NCI-H2196 treated with DMSO at 0.1 percent for 48 hours (cell line): ENCODE results near the gene TP53BP1.
"Not testable (repeated sequence)": the region's sequence is repeated elsewhere in the genome, so short reads cannot be mapped to it uniquely, and the experiment has no call there.

Experiments
- DNase-seq: peaks from one replicate; lab custom pipeline; 2025; ENCODE audit not compliant: unreplicated experiment; lab: John Stamatoyannopoulos, UW

The TP53BP1 gene

DNA sequence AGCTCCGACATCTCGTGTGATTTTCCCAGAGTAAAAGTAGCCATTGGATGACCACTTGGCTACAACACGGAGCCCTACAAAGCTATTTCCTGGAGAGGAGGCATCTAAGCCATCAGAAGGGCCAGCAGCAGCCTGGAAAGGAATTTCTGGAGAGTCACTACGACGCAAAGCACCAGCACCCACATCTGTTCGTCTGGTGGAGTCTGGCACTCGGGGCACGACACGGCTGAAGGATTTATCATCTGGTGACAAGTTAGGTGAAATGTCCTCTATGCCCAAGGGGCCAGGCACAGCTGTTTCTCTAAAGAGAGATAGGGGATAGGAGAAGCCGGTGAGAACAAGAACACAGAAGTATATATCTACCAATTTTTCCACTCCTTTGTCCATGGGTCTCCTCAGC is 72.5 kb downstream of the TP53BP1 start:
- no peak for DNase-seq

DNA sequence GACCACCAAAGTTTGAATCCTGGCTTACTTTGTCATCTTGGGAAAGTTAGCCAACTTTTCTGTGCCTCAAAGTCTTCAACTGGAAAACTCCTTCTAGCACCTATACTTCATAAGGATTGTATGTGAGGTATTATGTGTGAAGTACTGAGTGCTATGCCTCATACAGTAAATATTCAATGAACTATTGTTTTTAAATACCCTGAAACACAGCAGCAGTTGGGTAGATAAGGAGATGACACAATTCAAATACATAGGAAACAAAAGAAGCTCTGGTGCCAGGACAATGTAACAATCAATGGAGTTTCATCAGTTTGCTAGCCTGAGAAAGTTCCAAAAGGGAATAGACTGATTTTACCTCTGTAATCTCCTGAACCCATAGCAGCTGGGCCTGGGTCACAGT is 78.8 kb downstream of the TP53BP1 start:
- DNase-seq = no peak

DNA sequence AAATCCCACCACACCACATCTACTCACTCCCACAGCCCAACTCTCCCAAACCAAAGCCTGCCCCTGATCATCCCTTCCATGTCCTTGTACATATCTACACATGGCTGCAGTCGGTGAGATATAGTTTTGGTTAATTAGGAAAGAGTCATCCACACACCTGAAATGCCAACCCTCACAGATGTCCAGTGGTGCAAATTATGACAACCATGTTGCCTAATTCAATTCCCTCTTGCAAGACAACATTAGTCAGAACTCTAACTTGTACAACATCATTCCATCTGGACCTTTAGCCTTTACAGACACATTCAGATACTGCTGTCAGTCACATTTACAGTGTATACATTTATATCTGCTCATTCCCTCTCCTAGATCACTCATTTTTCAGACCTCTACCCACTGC is 80.9 kb downstream of the TP53BP1 start:
- DNase-seq = no peak

DNA sequence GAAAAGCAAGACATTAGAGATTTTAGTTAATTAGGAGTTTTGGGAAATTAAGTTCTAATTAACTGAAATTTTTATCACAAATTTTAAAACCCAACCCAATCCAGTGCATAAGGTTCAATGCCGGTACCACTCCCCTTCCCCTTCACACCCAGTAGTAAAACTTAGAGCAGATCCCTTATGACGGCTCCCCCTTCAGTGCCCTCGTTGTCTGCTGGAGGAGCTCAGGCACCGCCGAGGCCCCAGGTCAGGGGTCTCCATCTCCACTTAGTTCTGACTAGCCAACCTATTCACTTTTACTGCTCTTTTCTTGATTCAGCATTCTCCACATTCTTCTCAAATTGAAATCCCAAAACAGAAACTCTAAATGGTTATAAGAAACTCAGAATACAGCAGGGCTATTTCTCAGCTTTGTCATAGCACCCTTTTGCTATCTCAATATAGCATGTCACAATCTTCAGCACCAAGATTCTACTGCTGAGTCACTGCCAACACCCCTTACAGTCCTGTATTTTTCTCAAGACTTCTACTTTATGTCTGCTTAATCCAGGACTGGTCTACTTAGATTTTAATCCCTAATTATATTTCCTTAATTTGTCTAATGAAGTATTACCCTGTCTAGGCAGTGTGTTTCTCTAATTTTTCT is 82.3 kb downstream of the TP53BP1 start:
- no peak for DNase-seq

DNA sequence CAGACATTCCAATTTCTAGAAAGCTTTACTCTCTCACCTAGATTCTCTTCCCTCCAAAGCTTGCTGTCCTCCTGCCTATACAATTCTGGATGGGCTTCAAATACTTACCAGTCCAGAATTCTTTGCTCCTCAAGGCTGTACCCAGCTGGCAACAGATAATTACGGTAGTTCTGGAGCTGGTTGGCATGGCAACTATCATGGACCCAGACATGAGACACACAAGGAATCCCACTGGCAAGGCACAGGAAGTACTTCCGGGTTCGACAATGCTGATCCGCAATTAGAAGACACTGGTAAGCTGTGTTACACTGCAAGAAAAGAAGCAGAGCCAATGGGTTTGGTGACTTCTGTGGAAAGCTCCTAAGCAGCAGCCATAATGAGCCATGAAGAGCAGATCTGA is 84.2 kb downstream of the TP53BP1 start:
- DNase-seq = no peak

DNA sequence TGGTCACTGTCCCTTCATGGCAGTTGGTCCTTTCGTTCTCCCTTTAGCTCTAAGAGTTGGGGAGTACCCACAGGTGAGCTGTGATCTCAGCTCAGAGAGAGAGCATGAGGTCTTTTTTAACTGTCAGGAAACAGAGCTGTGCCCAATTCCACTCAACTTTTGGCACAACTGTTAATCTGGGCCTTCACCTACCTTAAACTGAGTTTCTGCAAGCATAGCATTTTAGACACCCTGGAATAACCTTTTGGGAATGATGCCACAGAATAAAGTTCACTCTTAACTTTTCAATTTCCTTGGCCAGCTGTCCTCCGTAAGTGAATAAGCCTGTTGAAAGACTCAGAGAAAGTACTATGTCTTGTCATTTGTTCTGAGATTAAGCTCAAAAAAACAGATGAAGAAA is 86.1 kb downstream of the TP53BP1 start:
- no peak for DNase-seq

DNA sequence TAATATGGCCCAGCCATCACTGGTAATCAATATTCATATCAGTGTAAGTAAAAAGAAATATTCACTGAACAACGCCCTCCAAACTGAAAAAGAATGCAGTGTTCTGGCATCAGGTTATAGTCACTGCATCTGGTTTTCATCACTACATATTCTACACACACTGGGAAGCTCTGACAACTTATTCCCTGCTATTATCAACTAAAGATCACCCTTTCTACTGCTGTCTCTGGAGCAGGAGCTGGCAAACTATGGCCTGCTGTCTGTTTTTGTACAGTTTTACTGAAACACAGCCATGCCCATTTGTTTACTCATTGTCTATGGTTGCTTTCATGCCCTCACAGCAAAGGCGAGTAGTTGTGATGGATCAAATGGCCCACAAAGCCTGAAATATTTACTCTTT is 86.8 kb downstream of the TP53BP1 start:
- DNase-seq = no peak

DNA sequence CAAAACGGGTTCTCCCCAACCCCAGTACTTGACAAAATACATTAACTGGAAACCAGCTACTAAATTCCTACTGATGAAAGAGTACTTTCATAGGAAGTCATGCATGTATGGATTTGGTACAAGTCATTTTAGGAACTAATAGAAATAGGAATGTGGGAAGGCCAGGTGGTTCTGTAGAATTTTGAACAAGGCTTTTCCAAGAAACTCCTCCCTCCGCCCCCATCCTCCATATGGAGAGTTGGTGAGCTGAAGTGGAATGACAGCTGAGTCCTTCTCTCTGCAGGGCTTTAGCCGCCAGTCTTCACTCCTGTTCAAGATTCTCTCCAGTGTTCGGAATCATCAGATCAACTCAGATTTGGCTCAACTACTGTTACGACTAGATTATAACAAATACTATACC is 88.8 kb downstream of the TP53BP1 start:
- DNase-seq = no peak

DNA sequence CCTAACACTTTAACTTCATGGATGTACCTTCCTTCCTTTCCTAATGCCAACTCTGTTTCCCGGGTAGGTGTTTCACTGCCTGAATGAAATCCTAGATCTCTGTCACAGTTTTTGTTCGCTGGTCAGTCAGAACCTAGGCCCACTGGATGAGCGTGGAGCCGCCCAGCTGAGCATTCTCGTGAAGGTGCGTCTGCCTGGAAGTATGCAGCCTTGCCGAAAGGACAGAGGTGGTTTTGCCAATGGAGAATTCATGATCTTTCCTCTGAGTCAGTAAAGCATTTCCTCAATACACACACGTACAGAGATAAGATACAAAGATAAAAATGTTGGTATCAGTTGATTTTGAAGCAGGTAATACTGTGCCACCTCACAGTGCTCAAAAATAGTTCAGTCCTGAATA is 89.3 kb downstream of the TP53BP1 start:
- DNase-seq = no peak

DNA sequence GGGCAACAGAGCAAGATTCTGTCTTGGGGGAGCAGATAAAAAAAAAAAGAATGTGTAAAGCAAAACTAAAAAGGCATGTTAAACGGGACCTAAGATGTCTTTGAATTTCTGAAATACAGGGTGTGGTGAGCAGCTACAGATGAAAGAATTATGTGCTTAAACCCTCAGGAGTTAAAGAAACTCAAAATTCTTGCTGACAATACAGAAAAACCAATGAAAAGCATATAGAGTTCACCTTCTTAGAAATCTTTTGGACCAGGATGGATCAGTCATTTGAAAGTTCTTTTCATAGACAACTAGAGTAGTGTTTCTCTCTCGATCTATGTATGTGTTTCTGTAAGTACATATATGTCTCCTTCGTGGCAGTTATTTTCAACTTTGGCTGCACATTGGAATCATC is 90.7 kb downstream of the TP53BP1 start:
- DNase-seq = no peak

DNA sequence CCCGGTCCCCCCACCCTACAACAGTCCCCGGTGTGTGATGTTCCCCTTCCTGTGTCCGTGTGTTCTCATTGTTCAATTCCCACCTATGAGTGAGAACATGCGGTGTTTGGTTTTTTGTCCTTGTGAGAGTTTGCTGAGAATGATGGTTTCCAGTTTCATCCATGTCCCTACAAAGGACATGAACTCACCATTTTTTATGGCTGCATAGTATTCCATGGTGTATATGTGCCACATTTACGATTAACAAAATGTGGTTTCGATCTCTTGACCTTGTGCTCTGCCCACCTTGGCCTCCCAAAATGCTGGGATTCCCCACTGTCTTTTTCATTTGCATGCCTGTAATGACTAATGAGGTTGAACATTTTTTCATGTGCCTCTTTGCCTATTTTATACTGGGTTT is 99.4 kb downstream of the TP53BP1 start:
- not testable (repeated sequence) for DNase-seq

DNA sequence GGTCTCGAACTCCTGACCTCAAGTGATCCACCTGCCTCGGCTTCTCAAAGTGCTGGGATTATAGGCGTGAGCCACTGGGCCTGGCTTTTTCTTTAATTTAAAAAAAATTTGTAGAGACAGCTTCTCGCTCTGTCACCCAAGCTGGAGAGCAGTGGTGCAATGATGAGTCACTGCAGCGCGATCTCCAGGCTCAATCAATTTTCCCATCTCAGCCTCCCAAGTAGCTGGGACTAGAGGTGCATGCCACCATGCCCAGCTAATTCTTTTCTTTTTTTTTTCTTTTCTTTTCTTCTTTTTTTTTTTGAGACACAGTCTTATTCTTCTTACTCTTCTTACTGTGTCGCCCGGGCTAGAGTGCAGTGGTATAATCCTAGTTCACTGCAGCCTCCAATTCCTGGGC is 102.2 kb downstream of the TP53BP1 start:
- no peak for DNase-seq

DNA sequence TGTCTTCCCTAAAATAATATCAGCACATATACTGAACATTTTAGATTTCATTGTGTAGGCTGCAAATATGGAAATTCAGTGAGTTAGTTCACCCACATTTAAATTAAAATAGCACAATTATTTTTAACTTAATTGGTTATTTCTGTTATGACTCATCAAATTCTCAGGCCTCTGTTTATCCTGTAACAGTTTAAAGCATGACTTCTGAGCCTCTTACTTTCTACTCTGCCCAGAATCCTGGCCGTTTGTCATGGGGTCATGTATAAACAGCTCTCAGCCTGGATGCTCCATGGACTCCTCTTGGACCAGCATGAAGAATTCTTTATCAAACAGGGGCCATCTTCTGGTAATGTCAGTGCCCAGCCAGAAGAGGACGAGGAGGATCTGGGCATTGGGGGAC is 109.9 kb downstream of the TP53BP1 start:
- no peak for DNase-seq

DNA sequence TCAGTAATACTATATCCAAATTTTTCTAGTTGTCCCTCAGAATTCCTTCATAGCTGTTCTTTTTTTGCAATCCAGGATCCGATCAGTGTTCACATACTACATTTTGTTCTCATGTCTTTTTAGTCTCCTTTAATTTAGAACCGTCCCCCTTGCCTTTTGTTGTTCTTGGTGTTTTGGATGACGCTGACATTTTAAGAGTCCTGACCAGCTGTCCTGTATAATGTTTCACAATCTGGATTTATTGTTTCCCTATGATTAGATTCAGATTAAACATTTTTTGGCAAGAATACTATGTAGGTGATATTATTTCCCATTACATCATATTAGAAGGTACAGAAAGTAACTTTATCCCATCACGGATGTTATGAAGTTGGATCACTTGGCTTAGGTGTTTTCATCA is 110.6 kb downstream of the TP53BP1 start:
- no peak for DNase-seq

DNA sequence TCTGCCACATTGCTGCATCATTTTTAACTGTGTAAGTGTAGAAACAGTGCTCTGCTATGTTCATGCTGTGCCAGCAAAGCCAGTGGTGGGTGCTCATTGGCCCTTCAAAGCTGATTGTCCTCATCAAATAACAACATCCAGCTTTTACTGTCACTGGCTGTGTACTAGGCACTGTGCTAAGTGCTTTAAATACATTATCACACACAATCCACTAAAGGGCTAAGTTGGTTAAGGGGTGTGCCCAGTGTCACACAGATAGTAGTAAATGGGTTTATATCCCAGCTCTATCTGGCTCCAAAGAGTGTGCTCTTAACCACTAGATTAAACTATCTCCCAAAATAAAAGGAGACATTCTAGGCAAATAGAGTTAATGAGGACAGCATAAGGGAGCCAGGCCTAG is 114.4 kb downstream of the TP53BP1 start:
- no peak for DNase-seq

DNA sequence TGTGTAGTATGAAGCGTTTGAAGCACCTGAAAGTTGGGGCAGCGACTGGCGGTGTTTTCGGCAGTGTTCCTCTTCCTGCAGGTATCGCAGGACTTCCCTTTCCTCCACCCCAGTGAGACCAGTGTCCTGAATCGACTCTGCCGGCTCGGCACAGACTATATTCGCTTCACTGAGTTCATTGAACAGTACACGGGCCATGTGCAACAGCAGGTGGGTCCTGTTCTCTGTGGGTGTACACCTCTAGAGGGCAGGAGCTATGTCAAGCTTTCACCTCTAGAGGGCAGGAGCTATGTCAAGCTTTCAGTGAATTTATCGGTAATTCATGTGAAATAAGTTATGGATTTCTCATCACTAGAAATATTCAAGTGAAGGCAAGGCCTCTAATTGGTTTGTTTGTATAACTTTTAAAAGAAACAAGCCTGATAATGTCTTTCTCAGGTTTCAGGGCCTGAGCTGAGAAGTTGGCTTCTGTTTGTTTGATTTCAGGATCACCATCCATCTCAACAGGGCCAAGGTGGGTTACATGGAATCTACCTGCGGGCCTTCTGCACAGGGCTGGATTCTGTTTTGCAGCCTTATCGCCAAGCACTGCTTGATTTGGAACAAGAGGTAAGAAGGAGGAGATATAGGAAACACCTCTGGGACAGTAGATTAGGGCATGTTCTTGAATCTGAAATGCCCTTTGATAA is 116.8 kb downstream of the TP53BP1 start:
- DNase-seq = no peak

DNA sequence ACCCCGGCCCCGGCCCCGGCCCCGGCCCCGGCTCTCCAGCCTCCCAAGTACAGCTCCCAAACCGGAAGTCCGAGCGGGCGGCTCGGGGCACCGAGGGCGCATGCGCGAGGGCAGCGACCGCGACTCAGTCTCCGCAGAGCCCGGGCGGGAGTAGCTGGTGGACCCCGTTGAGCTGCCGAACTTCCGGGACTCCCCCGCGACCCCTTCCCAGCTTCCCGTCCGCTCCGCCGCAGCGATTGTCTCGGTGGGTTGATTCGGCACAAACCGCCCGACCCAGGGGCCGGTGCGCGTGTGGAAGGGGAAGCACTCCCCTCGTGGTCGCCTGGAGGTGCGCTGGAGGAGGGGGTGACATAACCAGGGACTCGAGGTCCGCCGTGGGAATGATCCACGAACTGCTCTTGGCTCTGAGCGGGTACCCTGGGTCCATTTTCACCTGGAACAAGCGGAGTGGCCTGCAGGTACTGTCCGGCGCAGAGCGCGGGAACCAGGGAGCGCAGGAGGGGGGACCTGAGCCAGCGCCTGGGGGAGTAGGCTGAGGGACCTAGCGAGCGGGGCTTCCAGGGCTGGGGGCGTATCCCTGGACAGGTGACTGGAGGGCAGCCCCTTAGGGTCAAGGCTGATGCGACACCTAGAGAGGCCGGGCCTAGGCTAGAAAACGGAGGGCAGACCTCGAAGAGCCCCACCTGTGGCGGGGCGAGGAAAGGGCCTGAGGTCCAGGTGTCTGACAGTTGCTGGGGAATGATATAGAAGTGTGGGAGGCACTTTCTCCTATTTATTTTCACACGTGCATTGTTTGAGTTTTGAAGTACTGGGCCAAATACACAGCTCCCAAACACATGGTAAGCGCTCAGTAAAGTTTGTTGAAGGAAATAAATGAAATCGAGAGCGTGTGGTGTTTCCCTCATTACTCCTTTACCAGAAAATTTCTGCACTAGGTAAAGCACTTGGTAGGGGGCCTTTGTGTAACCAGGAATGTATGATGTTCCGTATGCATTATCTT is 121.7 kb downstream of the TP53BP1 start, which contains the start of the genes TUBGCP4 and ZSCAN29:
Gene TUBGCP4, plus strand, starts transcription at position 127 of the 1,000 bp plus-strand sequence. Its CDS starts 254 bp downstream, at position 381.
Gene ZSCAN29, minus strand, starts transcription at position 69 of the 1,000 bp plus-strand sequence. CDS start 1,130 bp downstream, outside the sequence.
- peak; percentile 29 for DNase-seq

DNA sequence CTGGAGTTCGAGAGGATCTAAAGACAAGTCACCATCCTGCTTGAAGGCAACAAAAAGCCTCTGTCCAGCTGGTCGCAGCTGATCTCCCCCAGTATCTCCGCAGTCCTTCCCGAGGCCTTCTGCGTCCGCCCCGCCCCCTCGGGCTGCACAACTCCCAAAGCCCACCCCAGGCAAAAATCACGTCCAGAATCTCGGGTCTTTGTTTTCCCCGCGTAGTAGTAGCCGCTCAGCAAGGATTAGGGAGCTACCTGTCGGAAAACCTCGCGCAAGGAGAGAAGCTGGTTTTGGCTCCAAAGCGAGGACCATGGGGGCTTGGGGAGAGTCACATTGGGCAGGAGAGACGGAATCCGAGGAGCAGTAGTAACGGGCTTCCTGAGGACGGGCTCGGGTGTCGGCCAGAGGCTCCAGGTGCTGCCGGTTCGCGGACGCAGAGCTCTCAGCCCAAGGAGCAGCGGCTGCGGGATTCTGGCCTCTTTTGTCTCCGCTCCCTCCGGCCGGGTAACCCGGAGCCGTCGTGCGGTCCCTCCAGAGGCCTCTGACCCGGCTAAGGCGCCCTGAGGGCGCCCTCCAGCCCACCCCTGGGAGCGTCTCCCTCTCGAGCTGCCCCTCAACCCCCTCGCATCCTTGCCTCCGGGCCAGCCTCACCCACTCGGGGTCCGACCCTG is 122.5 kb downstream of the TP53BP1 start:
- no peak for DNase-seq

DNA sequence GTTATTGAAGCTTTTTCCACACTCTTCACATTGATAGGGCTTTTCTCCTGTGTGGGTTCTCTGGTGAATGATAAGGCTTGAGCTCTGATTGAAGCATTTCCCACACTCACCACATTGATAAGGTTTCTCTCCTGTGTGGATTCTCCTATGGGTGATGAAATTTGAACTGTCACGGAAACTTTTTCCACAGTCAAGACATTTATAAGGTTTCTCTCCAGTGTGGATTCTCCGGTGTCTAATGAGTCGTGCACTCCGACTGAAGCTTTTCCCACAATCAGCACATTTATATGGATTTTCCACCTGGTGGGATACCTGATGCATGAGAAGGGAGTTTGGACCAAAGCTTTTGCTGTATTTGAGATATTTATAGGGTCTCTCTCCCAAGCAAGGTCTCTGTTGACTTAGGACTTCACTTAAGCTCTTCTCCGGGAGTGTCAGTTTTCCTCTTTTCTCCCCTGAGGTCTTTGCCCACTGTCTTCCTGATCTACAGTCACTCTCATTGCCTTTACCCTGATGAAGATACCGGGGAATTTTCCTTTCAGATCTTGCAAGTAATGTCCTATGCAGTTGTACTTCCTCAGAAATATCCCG is 131.5 kb downstream of the TP53BP1 start:
- no peak for DNase-seq

DNA sequence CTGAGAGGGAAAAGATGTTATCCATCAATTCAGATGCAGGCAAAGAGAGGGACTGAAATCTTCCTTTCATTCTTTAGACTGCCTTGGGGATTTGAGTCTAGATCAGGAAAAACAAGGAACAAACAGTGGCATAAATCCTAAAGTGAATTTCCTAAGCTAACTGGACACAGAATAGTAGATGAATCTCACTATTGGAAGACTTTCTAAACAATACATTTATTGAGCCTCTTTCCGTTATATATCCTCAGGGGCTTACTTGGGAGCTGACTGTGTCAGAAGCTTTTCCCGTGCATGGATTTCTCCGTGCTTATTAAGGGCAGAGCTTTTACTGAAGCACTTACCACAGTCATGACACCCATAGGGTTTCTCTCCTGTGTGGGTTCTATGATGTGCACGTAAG is 132.1 kb downstream of the TP53BP1 start:
- no peak for DNase-seq
